Endodermal cell (in vitro differentiated cells): ENCODE results near the gene ANOS1. TPM values are rescaled to one million over a fixed set of nuclear protein-coding genes. Genes with fewer than 3 reads are reported as not detected.
"Not testable (repeated sequence)": the region's sequence is repeated elsewhere in the genome, so short reads cannot be mapped to it uniquely, and the experiment has no call there.

Experiments
- DNase-seq: peaks from one replicate; pipeline ENCODE4 v3.0.0-alpha.2; 2017
- H3K27ac ChIP-seq: 2 replicates; pipeline ENCODE4 v1.5.1; 2013; ENCODE audit warnings: mild to moderate bottlenecking, low read depth, low read length, moderate library complexity
- H3K27me3 ChIP-seq: 2 replicates; pipeline ENCODE4 v1.6.1; 2013; ENCODE audit warnings: mild to moderate bottlenecking, low read length, moderate library complexity; ENCODE audit not compliant: insufficient read depth, control insufficient read depth, poor library complexity, severe bottlenecking
- H3K36me3 ChIP-seq: 2 replicates; pipeline ENCODE4 v1.7.0; 2013; ENCODE audit warnings: mild to moderate bottlenecking, low read length, moderate library complexity; ENCODE audit not compliant: control insufficient read depth, insufficient read depth
- H3K4me1 ChIP-seq: one replicate; pipeline ENCODE4 v1.7.0; 2013; ENCODE audit warnings: low read length; ENCODE audit not compliant: control insufficient read depth, insufficient read depth
- H3K4me3 ChIP-seq: 2 replicates; pipeline ENCODE4 v1.5.1; 2013; ENCODE audit warnings: mild to moderate bottlenecking, low read length, moderate library complexity
- H3K9ac ChIP-seq: 2 replicates; pipeline ENCODE4 v1.6.1; 2013; ENCODE audit warnings: mild to moderate bottlenecking, low read length, moderate library complexity; ENCODE audit not compliant: poor library complexity, severe bottlenecking; ENCODE audit errors: extremely low read depth
- H3K9me3 ChIP-seq: 2 replicates; pipeline ENCODE4 v1.6.1; 2013; ENCODE audit warnings: mild to moderate bottlenecking, low read length, moderate library complexity; ENCODE audit not compliant: control insufficient read depth
- H3K27ac Mint-ChIP-seq: 2 replicates; pipeline ENCODE4 v1.8.0; 2020; ENCODE audit warnings: mixed read lengths
- H3K27me3 Mint-ChIP-seq: 2 replicates; pipeline ENCODE4 v1.8.0; 2021; ENCODE audit warnings: mild to moderate bottlenecking, mixed read lengths; ENCODE audit not compliant: insufficient read depth
- H3K36me3 Mint-ChIP-seq: 2 replicates; pipeline ENCODE4 v1.8.0; 2020; ENCODE audit warnings: low read depth, mixed read lengths
- H3K4me1 Mint-ChIP-seq: 2 replicates; pipeline ENCODE4 v1.8.0; 2020; ENCODE audit warnings: mixed read lengths
- H3K4me3 Mint-ChIP-seq: 2 replicates; pipeline ENCODE4 v1.8.0; 2020; ENCODE audit warnings: mild to moderate bottlenecking, moderate library complexity, mixed read lengths
- H3K9me3 Mint-ChIP-seq: 2 replicates; pipeline ENCODE4 v1.8.0; 2020; ENCODE audit warnings: mild to moderate bottlenecking, mixed read lengths
- CTCF ChIP-seq: fragments of 200-600 bp; sonication (generic); conservative IDR thresholded peaks from 2 replicates; pipeline ENCODE4 v1.5.0; 2021; ENCODE audit warnings: antibody characterized with exemption, mild to moderate bottlenecking
- WGBS, 2 experiments: methylation state at CpG; one replicate each; pipeline versions ENCODE4 v1.1.5 to v1.1.7; 2013; ENCODE audit warnings: missing lambda C conversion rate in 2 of 2, mixed read lengths in 1 of 2; ENCODE audit not compliant: insufficient coverage in 1 of 2, insufficient read length in 1 of 2; 5-methylcytosine and 5-hydroxymethylcytosine counted together
- total RNA-seq, 2 donors: library from RNA; stranded (reverse); fragmentation: NEBNext Ultra II Directional in 1 of 2; extraction: Animal tissue kit (Norgen Biotek cat#: 25700) in 1 of 2; gene quantifications; 2 replicates in 1 of 2; 3 replicates in 1 of 2; pipeline ENCODE4 v1.2.1, GENCODE V29; 2021

The ANOS1 gene
- total RNA-seq, 2 donors from 2014 or later = 7.1 to 57.4 TPM

GRCh38 chrX:8504451-8504850 lies 227.5 kb downstream of the ANOS1 start:
- Mint-ChIP-seq H3K9me3 (no peaks in the 10 kb centered on the region), H3K27me3 (no peaks in the 10 kb centered on the region), H3K4me3 (no peak overlapping the region), H3K27ac (no peak overlapping the region), H3K4me1 (peaks cover 5% of the 10 kb centered on the region), H3K36me3 (no peaks in the 10 kb centered on the region)
- Histone ChIP-seq H3K9me3 (no peaks in the 10 kb centered on the region), H3K36me3 (no peaks in the 10 kb centered on the region), H3K4me1 (no peaks in the 10 kb centered on the region), H3K9ac (no peak overlapping the region), H3K27me3 (no peaks in the 10 kb centered on the region), H3K4me3 (no peak overlapping the region), H3K27ac (no peak overlapping the region)
- WGBS, 2 experiments = 91 to 100% methylated on average over 2 to 4 of the region's 6 CpGs
- DNase-seq = no peak
- TF ChIP-seq CTCF = no peak

- H3K9ac ChIP-seq, H3K27ac ChIP-seq, H3K4me3 Mint-ChIP-seq, H3K4me1 Mint-ChIP-seq, H3K36me3 ChIP-seq, H3K9me3 Mint-ChIP-seq, H3K27me3 Mint-ChIP-seq, DNase-seq, H3K4me1 ChIP-seq, H3K27ac Mint-ChIP-seq, H3K9me3 ChIP-seq, H3K27me3 ChIP-seq, H3K4me3 ChIP-seq, H3K36me3 Mint-ChIP-seq: not testable (repeated sequence)
- WGBS, 2 experiments = 95 to 100% methylated on average over 5 to 16 of the region's 21 CpGs
Observed at GRCh38 chrX:8502101-8502500, 229.8 kb downstream of the ANOS1 start.

GRCh38 chrX:8500203-8500602 lies 231.7 kb downstream of the ANOS1 start:
- Mint-ChIP-seq H3K4me1 (no peaks in the 10 kb centered on the region), H3K36me3 (no peaks in the 10 kb centered on the region), H3K4me3 (no peak overlapping the region), H3K9me3 (no peaks in the 10 kb centered on the region), H3K27me3 (no peaks in the 10 kb centered on the region), H3K27ac (no peak overlapping the region)
- no peak for DNase-seq
- no peaks in the 10 kb centered on the region for H3K36me3 ChIP-seq
- H3K27me3 ChIP-seq = no peaks in the 10 kb centered on the region
- no peak overlapping the region for H3K9ac ChIP-seq
- no peak overlapping the region for H3K27ac ChIP-seq
- H3K9me3 ChIP-seq = no peaks in the 10 kb centered on the region
- H3K4me1 ChIP-seq = no peaks in the 10 kb centered on the region
- WGBS, 2 experiments = 96% methylated on average over 3 of the region's 4 CpGs; no CpG with 5 or more reads in 1 of the 2 experiments
- no peak for TF ChIP-seq CTCF
- no peak overlapping the region for H3K4me3 ChIP-seq

GRCh38 chrX:8495036-8495435 lies 236.9 kb downstream of the ANOS1 start:
- not testable (repeated sequence) for DNase-seq, H3K4me3 Mint-ChIP-seq, H3K27me3 ChIP-seq, H3K36me3 Mint-ChIP-seq, H3K4me1 Mint-ChIP-seq, H3K27me3 Mint-ChIP-seq, H3K4me3 ChIP-seq, H3K36me3 ChIP-seq, H3K27ac Mint-ChIP-seq, H3K9me3 ChIP-seq, H3K4me1 ChIP-seq, H3K9ac ChIP-seq, H3K27ac ChIP-seq
- peaks cover 15% of the 10 kb centered on the region for H3K9me3 Mint-ChIP-seq
- 100% methylated on average over 2 of the region's 4 CpGs; no CpG with 5 or more reads in 1 of the 2 experiments for WGBS, 2 experiments
